Central memory CD8-positive, alpha-beta T cell (primary cell): Measurements from ENCODE around the gene UBE2D2.
A peak's percentile ranks its signal among the peaks of the same experiment; 100 is the strongest.

Source experiments
- ATAC-seq: fragments of 150-1000 bp; cut with Tn5 transposase; replicated peaks from 2 replicates; pipeline ENCODE4 v1.10.0; 2022; ENCODE audit warnings: mild to moderate bottlenecking, moderate FRiP score, moderate number of reproducible peaks; ENCODE audit not compliant: poor library complexity, severe bottlenecking; ENCODE audit errors: extremely low read depth
- DNase-seq, 2 donors: peaks; one replicate each; pipeline ENCODE4 v3.0.0; 2021; ENCODE audit warnings: low spot score in 2 of 2
- H3K27ac Mint-ChIP-seq: one replicate; pipeline ENCODE4 v1.8.0; 2022; ENCODE audit warnings: low read depth, mild to moderate bottlenecking, moderate library complexity, mixed read lengths
- H3K27me3 Mint-ChIP-seq: one replicate; pipeline ENCODE4 v1.8.0; 2022; ENCODE audit warnings: mixed read lengths
- H3K36me3 Mint-ChIP-seq: one replicate; pipeline ENCODE4 v1.8.0; 2022; ENCODE audit warnings: mild to moderate bottlenecking, moderate library complexity, mixed read lengths; ENCODE audit not compliant: insufficient read depth
- H3K4me1 Mint-ChIP-seq: one replicate; pipeline ENCODE4 v1.8.0; 2022; ENCODE audit warnings: mixed read lengths
- H3K4me3 Mint-ChIP-seq: one replicate; pipeline ENCODE4 v1.8.0; 2022; ENCODE audit warnings: mild to moderate bottlenecking, moderate library complexity, mixed read lengths
- H3K9me3 Mint-ChIP-seq: one replicate; pipeline ENCODE4 v1.8.0; 2022; ENCODE audit warnings: mixed read lengths

UBE2D2 gene

GRCh38 chr5:139552893-139553575 is 8.1 kb upstream of the UBE2D2 start:
- Mint-ChIP-seq H3K36me3 (no peaks in the 10 kb centered on the region), H3K27ac (no peak overlapping the region), H3K9me3 (no peaks in the 10 kb centered on the region), H3K4me1 (no peaks in the 10 kb centered on the region), H3K27me3 (no peaks in the 10 kb centered on the region), H3K4me3 (no peak overlapping the region)
- DNase-seq (no peak), ATAC-seq (no peak)

GRCh38 chr5:139554264-139554663 is 6.9 kb upstream of the UBE2D2 start:
- DNase-seq (no peak), ATAC-seq (no peak)
- H3K4me1 Mint-ChIP-seq, result no peaks in the 10 kb centered on the region
- no peaks in the 10 kb centered on the region for H3K27me3 Mint-ChIP-seq
- no peaks in the 10 kb centered on the region for H3K9me3 Mint-ChIP-seq
- no peak overlapping the region for H3K4me3 Mint-ChIP-seq
- no peak overlapping the region for H3K27ac Mint-ChIP-seq
- H3K36me3 Mint-ChIP-seq, result no peaks in the 10 kb centered on the region

- DNase-seq (no peak), ATAC-seq (no peak)
- H3K9me3 Mint-ChIP-seq, result no peaks in the 10 kb centered on the region
- H3K27me3 Mint-ChIP-seq, result no peaks in the 10 kb centered on the region
- no peak overlapping the region for H3K27ac Mint-ChIP-seq
- no peak overlapping the region for H3K4me3 Mint-ChIP-seq
- peaks cover 15% of the 10 kb centered on the region for H3K4me1 Mint-ChIP-seq
- H3K36me3 Mint-ChIP-seq, result peaks cover 20% of the 10 kb centered on the region
Observed at GRCh38 chr5:139557811-139558210, 3.3 kb upstream of the UBE2D2 start.

GRCh38 chr5:139561655-139562451 is 714 bp downstream of the UBE2D2 start:
- H3K9me3 Mint-ChIP-seq, result no peaks in the 10 kb centered on the region
- no peaks in the 10 kb centered on the region for H3K27me3 Mint-ChIP-seq
- peaks cover 31% of the 10 kb centered on the region for H3K36me3 Mint-ChIP-seq
- DNase-seq (peak in 1 of 2 donors; percentile 22), ATAC-seq (peak; percentile 35)
- peaks cover 29% of the 10 kb centered on the region for H3K4me1 Mint-ChIP-seq
- peak overlapping the region; percentile 95 for H3K4me3 Mint-ChIP-seq
- peak overlapping the region; percentile 95 for H3K27ac Mint-ChIP-seq

GRCh38 chr5:139562847-139563246 is 1.7 kb downstream of the UBE2D2 start:
- Mint-ChIP-seq H3K4me1 (peaks cover 29% of the 10 kb centered on the region), H3K9me3 (no peaks in the 10 kb centered on the region), H3K27ac (peak overlapping the region; percentile 95), H3K4me3 (peak overlapping the region; percentile 95), H3K27me3 (no peaks in the 10 kb centered on the region), H3K36me3 (peaks cover 37% of the 10 kb centered on the region)
- DNase-seq (no peak), ATAC-seq (no peak)

- DNase-seq (peak; percentile 20 to 31), ATAC-seq (peak; percentile 45)
- H3K9me3 Mint-ChIP-seq, result no peaks in the 10 kb centered on the region
- peaks cover 42% of the 10 kb centered on the region for H3K36me3 Mint-ChIP-seq
- H3K27ac Mint-ChIP-seq, result peak overlapping the region; percentile 69
- no peaks in the 10 kb centered on the region for H3K27me3 Mint-ChIP-seq
- peak overlapping the region; percentile 95 for H3K4me3 Mint-ChIP-seq
- H3K4me1 Mint-ChIP-seq, result peaks cover 39% of the 10 kb centered on the region
Observed at GRCh38 chr5:139565411-139566305, 4.5 kb downstream of the UBE2D2 start.

GRCh38 chr5:139566611-139567010 is 5.5 kb downstream of the UBE2D2 start:
- H3K9me3 Mint-ChIP-seq, result no peaks in the 10 kb centered on the region
- DNase-seq, result no peak
- no peaks in the 10 kb centered on the region for H3K27me3 Mint-ChIP-seq
- peak overlapping the region; percentile 69 for H3K27ac Mint-ChIP-seq
- peaks cover 34% of the 10 kb centered on the region for H3K36me3 Mint-ChIP-seq
- ATAC-seq, result no peak
- peaks cover 41% of the 10 kb centered on the region for H3K4me1 Mint-ChIP-seq
- peak overlapping the region; percentile 95 for H3K4me3 Mint-ChIP-seq

- ATAC-seq (no peak), DNase-seq (no peak)
- no peak overlapping the region for H3K27ac Mint-ChIP-seq
- peaks cover 41% of the 10 kb centered on the region for H3K4me1 Mint-ChIP-seq
- no peak overlapping the region for H3K4me3 Mint-ChIP-seq
- H3K36me3 Mint-ChIP-seq, result peaks cover 29% of the 10 kb centered on the region
- H3K9me3 Mint-ChIP-seq, result no peaks in the 10 kb centered on the region
- no peaks in the 10 kb centered on the region for H3K27me3 Mint-ChIP-seq
Observed at GRCh38 chr5:139569270-139569955, 8.3 kb downstream of the UBE2D2 start.

- peaks cover 51% of the 10 kb centered on the region for H3K4me1 Mint-ChIP-seq
- DNase-seq, result no peak
- H3K36me3 Mint-ChIP-seq, result peaks cover 23% of the 10 kb centered on the region
- H3K4me3 Mint-ChIP-seq, result no peak overlapping the region
- no peak for ATAC-seq
- H3K9me3 Mint-ChIP-seq, result no peaks in the 10 kb centered on the region
- no peaks in the 10 kb centered on the region for H3K27me3 Mint-ChIP-seq
- H3K27ac Mint-ChIP-seq, result peak overlapping the region; percentile 54
Observed at GRCh38 chr5:139571543-139571942, 10.4 kb downstream of the UBE2D2 start.

- peak overlapping the region; percentile 54 for H3K27ac Mint-ChIP-seq
- no peak for DNase-seq
- no peak overlapping the region for H3K4me3 Mint-ChIP-seq
- no peaks in the 10 kb centered on the region for H3K9me3 Mint-ChIP-seq
- peaks cover 22% of the 10 kb centered on the region for H3K36me3 Mint-ChIP-seq
- ATAC-seq, result no peak
- H3K27me3 Mint-ChIP-seq, result no peaks in the 10 kb centered on the region
- peaks cover 55% of the 10 kb centered on the region for H3K4me1 Mint-ChIP-seq
Observed at GRCh38 chr5:139571966-139572365, 10.8 kb downstream of the UBE2D2 start.

- ATAC-seq, result peak; percentile 42
Observed at GRCh38 chr5:139574641-139575312, 13.6 kb downstream of the UBE2D2 start.

More at GRCh38 chr5:139574641-139575312, 13.6 kb downstream of the UBE2D2 start:
- Mint-ChIP-seq H3K4me3 (peak overlapping the region; percentile 47), H3K27ac (peak overlapping the region; percentile 65), H3K36me3 (peaks cover 23% of the 10 kb centered on the region), H3K4me1 (peaks cover 69% of the 10 kb centered on the region), H3K9me3 (no peaks in the 10 kb centered on the region), H3K27me3 (no peaks in the 10 kb centered on the region)
- no peak for DNase-seq
